ENCODE measurements around the gene ZFY.

Gene ZFY

GRCh38 chrY:2934861-2935715 lies at the start of gene ZFY:
ZFY (plus strand) TSS chrY:2935381; CDS start chrY:2953937, 18,556 bp downstream.
- peak in 3 of 4 experiments; percentile 40 to 47 (median 44) for DNase-seq (ENCODE audit: low read depth in 4 of 4, low spot score in 1 of 4)

- DNase-seq (ENCODE audit: low read depth in 4 of 4, low spot score in 1 of 4): no peak
Observed at GRCh38 chrY:2885880-2886279, 49.3 kb upstream of the ZFY start.

GRCh38 chrY:2887386-2887785 lies 47.8 kb upstream of the ZFY start:
- DNase-seq (ENCODE audit: low read depth in 4 of 4, low spot score in 1 of 4): peak in 1 of 4 experiments; percentile 11

GRCh38 chrY:2887955-2888354 lies 47.2 kb upstream of the ZFY start:
- no peak for DNase-seq (ENCODE audit: low read depth in 4 of 4, low spot score in 1 of 4)

- DNase-seq (ENCODE audit: low read depth in 4 of 4, low spot score in 1 of 4): no peak
Observed at GRCh38 chrY:2893471-2893870, 41.7 kb upstream of the ZFY start.

GRCh38 chrY:2896050-2896449 lies 39.1 kb upstream of the ZFY start:
- DNase-seq (ENCODE audit: low read depth in 4 of 4, low spot score in 1 of 4): no peak

GRCh38 chrY:2907356-2907755 lies 27.8 kb upstream of the ZFY start:
- DNase-seq (ENCODE audit: low read depth in 4 of 4, low spot score in 1 of 4): no peak

GRCh38 chrY:2913066-2913815 lies 21.9 kb upstream of the ZFY start:
- DNase-seq (ENCODE audit: low read depth in 4 of 4, low spot score in 1 of 4): peak in 2 of 4 experiments; percentile 3 to 12

GRCh38 chrY:2934078-2934477 lies 1.1 kb upstream of the ZFY start:
- DNase-seq (ENCODE audit: low read depth in 4 of 4, low spot score in 1 of 4): no peak

- DNase-seq (ENCODE audit: low read depth in 4 of 4, low spot score in 1 of 4): peak in 3 of 4 experiments; percentile 54 to 75 (median 74)
Observed at GRCh38 chrY:2935716-2936435, 695 bp downstream of the ZFY start.

- no peak for DNase-seq (ENCODE audit: low read depth in 4 of 4, low spot score in 1 of 4)
Observed at GRCh38 chrY:2936436-2936750, 1.2 kb downstream of the ZFY start.

- DNase-seq (ENCODE audit: low read depth in 4 of 4, low spot score in 1 of 4): no peak
Observed at GRCh38 chrY:2937149-2937548, 2.0 kb downstream of the ZFY start.

- DNase-seq (ENCODE audit: low read depth in 4 of 4, low spot score in 1 of 4): no peak
Observed at GRCh38 chrY:2949590-2950252, 14.5 kb downstream of the ZFY start.

GRCh38 chrY:2950655-2951054 lies 15.5 kb downstream of the ZFY start:
- no peak for DNase-seq (ENCODE audit: low read depth in 4 of 4, low spot score in 1 of 4)

GRCh38 chrY:2952912-2953311 lies 17.7 kb downstream of the ZFY start:
- DNase-seq (ENCODE audit: low read depth in 4 of 4, low spot score in 1 of 4): no peak

- no peak for DNase-seq (ENCODE audit: low read depth in 4 of 4, low spot score in 1 of 4)
Observed at GRCh38 chrY:2954735-2955134, 19.6 kb downstream of the ZFY start.

GRCh38 chrY:2955561-2955960 lies 20.4 kb downstream of the ZFY start:
- no peak for DNase-seq (ENCODE audit: low read depth in 4 of 4, low spot score in 1 of 4)

GRCh38 chrY:2962061-2962460 lies 26.9 kb downstream of the ZFY start:
- no peak for DNase-seq (ENCODE audit: low read depth in 4 of 4, low spot score in 1 of 4)

GRCh38 chrY:2964814-2965213 lies 29.6 kb downstream of the ZFY start:
- DNase-seq (ENCODE audit: low read depth in 4 of 4, low spot score in 1 of 4): no peak

- no peak for DNase-seq (ENCODE audit: low read depth in 4 of 4, low spot score in 1 of 4)
Observed at GRCh38 chrY:2965629-2966028, 30.4 kb downstream of the ZFY start.

- no peak for DNase-seq (ENCODE audit: low read depth in 4 of 4, low spot score in 1 of 4)
Observed at GRCh38 chrY:2969561-2969960, 34.4 kb downstream of the ZFY start.
